K562 (cell line): Measurements from ENCODE around the gene PACS2.

ENCODE experiments used
- NBN ChIP-seq: fragments of 450-650 bp; IDR thresholded peaks from 2 replicates; pipeline ENCODE4 v1.6.1; 2016; ENCODE audit warnings: low read depth, mild to moderate bottlenecking
- REST ChIP-seq, 2 experiments: fragments of 450-650 bp; formaldehyde crosslinking in 1 of 2; IDR thresholded peaks; 2 replicates each; pipeline versions ENCODE4 v1.4.0 to v1.6.1; 2014 to 2020; ENCODE audit warnings: mild to moderate bottlenecking in 2 of 2, borderline replicate concordance in 1 of 2, low read depth in 1 of 2

GRCh38 chr14:105269405-105269804 is 45.1 kb upstream of the PACS2 start:
- TF ChIP-seq NBN: no peak
- TF ChIP-seq REST (IDR thresholded peaks at IDR 0.05; ENCODE audit: borderline replicate concordance): no peak
- TF ChIP-seq REST (CRISPR knock-in tag; IDR thresholded peaks at IDR 0.05; ENCODE audit: low read depth): no peak
